Erythroblast (primary cell): ENCODE measurements around the gene NHLRC4.

Source experiments
- GATA1 ChIP-seq: IDR thresholded peaks from 2 replicates; pipeline ENCODE4 v1.6.1; 2011; ENCODE audit warnings: low read depth, mild to moderate bottlenecking, control low read depth, low read length, moderate library complexity
- POLR2A ChIP-seq: IDR thresholded peaks from 2 replicates; pipeline ENCODE4 v1.6.1; 2011; ENCODE audit warnings: mild to moderate bottlenecking, low read length

DNA sequence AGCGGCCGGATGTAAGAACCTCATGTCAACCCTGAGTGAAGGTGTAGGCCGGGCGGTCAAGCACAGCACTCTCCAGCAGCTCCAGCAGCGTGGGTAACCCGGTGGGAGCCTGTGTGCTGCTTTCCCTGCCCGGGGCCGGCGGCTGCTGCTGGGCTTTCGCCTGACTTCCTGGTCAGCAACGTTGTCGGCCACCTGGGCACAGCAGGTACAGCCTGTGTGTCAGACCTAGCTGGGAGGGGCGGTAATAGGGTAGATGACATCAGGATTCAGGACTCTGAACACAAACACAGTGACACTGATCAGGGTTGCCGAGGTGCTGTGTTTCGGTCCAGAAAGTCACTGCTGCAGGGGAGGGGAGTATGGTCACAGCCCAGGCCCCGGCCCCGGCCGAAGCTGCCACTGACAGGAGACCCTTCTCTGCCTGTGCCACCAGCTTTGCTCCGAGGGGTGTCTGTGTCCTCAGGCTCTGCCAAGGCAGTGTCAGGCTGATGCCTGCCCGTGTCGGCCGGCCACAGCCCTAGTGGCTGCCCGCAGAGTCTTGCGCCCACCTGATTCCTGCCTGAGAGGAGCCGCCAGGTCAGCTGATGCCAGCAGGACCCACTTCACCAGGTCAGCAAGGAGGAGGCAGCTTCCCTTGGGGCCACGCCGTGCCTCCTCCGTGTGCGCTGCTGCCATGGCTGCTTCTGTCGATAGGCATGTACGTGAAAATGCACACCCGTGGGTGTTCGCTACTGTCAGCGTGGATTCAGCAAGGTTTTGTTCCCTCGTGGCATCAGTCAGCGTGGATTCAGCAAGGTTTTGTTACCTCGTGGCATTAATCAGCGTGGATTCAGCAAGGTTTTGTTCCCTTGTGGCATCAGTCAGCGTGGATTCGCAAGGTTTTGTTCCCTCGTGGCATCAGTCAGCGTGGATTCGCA lies 32.3 kb downstream of the NHLRC4 start:
- TF ChIP-seq POLR2A (no peak), GATA1 (no peak)
